HCT116 (cell line): ENCODE results near the gene FOXB1. TPM values are rescaled to one million over a fixed set of nuclear protein-coding genes. Genes with fewer than 3 reads are reported as not detected.

Source experiments
- ATAC-seq: fragments of 200-7000 bp; cut with Tn5 transposase; 2 replicates; pipeline ENCODE4 v1.9.1; 2020; ENCODE audit warnings: mild to moderate bottlenecking, moderate library complexity
- BruUV-seq: library from RNA; stranded (reverse); fragments of 400-500 nt; replicated peaks from 2 replicates; lab custom pipeline; 2021; lab: Mats Ljungman, UMichigan
- CTCF ChIA-PET: fragments of 300-600 bp; sonication (Branson Sonifier 250); formaldehyde crosslinking; loops from one replicate; lab custom pipeline; 2021; ENCODE audit warnings: antibody characterized with exemption; lab: Charles Lee
- POLR2A ChIA-PET: fragments of 300-600, 350-600 bp; sonication (Branson Sonifier 250); formaldehyde crosslinking; loops from one replicate; lab custom pipeline; 2021; ENCODE audit warnings: antibody characterized with exemption; lab: Charles Lee
- RAD21 ChIA-PET, 2 experiments: fragments of 300-600 bp; sonication (Branson Sonifier 250); formaldehyde crosslinking; loops; one replicate each; lab custom pipeline; 2023; ENCODE audit warnings: low total read pairs in 2 of 2; ENCODE audit not compliant: uncharacterized antibody in 2 of 2, unreplicated experiment in 2 of 2, low non-redundant PET in 1 of 2; lab: Charles Lee
- DNase-seq: peaks from one replicate; pipeline ENCODE4 v3.0.0-alpha.2; 2010; ENCODE audit warnings: low read depth, low spot score
- H2AFZ ChIP-seq: fragments of 200-600 bp; shearing (Covaris generic), sonication (generic); 2 replicates; pipeline ENCODE4 v1.6.1; 2017; ENCODE audit warnings: low read depth, mixed run types, mixed read lengths, antibody characterized with exemption, low read length; ENCODE audit not compliant: poor library complexity, severe bottlenecking
- H3K27ac ChIP-seq: 2 replicates; pipeline ENCODE4 v1.5.1; 2012; ENCODE audit warnings: low read depth, low read length
- H3K27me3 ChIP-seq: fragments of 200-600 bp; sonication (generic); 2 replicates; pipeline ENCODE4 v1.6.1; 2016; ENCODE audit warnings: mixed run types, low read length, mixed read lengths; ENCODE audit not compliant: insufficient read depth
- H3K36me3 ChIP-seq, 2 experiments: fragments of 200-500 bp in 1 of 2; fragments of 200-600 bp in 1 of 2; sonication (Bioruptor generic) in 1 of 2; sonication (generic) in 1 of 2; 2 replicates each; pipeline versions ENCODE4 v1.5.1 to v1.6.1; 2014 to 2016; ENCODE audit warnings: low read length in 2 of 2, inconsistent platforms in 1 of 2, mixed read lengths in 1 of 2, mixed run types in 1 of 2; ENCODE audit not compliant: insufficient read depth in 2 of 2, control insufficient read depth in 1 of 2
- H3K4me1 ChIP-seq, 2 experiments: fragments of 200-600 bp in 1 of 2; sonication (generic) in 1 of 2; 2 replicates each; pipeline versions ENCODE4 v1.5.1 to v1.6.1; 2012 to 2017; ENCODE audit warnings: low read length in 2 of 2, inconsistent platforms in 1 of 2, mild to moderate bottlenecking in 1 of 2, mixed read lengths in 1 of 2, mixed run types in 1 of 2, moderate library complexity in 1 of 2; ENCODE audit not compliant: insufficient read depth in 2 of 2, control insufficient read depth in 1 of 2
- H3K4me2 ChIP-seq: fragments of 200-600 bp; sonication (generic); 2 replicates; pipeline ENCODE4 v1.6.1; 2017; ENCODE audit warnings: mixed run types, low read length, mixed read lengths
- H3K4me3 ChIP-seq, 2 experiments: fragments of 200-600 bp in 1 of 2; sonication (generic) in 1 of 2; replicated peaks in 1 of 2; 2 replicates each; pipeline ENCODE4 v1.5.1; 2011 to 2016; ENCODE audit warnings: low read length in 2 of 2, control low read depth in 1 of 2, low read depth in 1 of 2, mild to moderate bottlenecking in 1 of 2, mixed read lengths in 1 of 2, mixed run types in 1 of 2
- H3K79me2 ChIP-seq: fragments of 200-600 bp; sonication (generic); 2 replicates; pipeline ENCODE4 v1.6.1; 2017; ENCODE audit warnings: mild to moderate bottlenecking, mixed run types, low read length, moderate library complexity, mixed read lengths; ENCODE audit not compliant: insufficient read depth
- H3K9ac ChIP-seq: fragments of 200-600 bp; sonication (generic); 2 replicates; pipeline ENCODE4 v1.6.1; 2016; ENCODE audit warnings: low read length, mixed read lengths
- H3K9me2 ChIP-seq: fragments of 200-600 bp; sonication (generic), shearing (Covaris generic); 2 replicates; pipeline ENCODE4 v1.6.1; 2017; ENCODE audit warnings: mixed run types, mild to moderate bottlenecking, moderate library complexity; ENCODE audit not compliant: insufficient read depth
- H3K9me3 ChIP-seq, 2 experiments: fragments of 200-500 bp in 1 of 2; fragments of 200-600 bp in 1 of 2; sonication (Bioruptor generic) in 1 of 2; sonication (generic) in 1 of 2; 2 replicates each; pipeline ENCODE4 v1.6.1; 2014 to 2017; ENCODE audit warnings: low read length in 2 of 2, mixed read lengths in 2 of 2, inconsistent platforms in 1 of 2, low read depth in 1 of 2, mild to moderate bottlenecking in 1 of 2, mixed run types in 1 of 2, moderate library complexity in 1 of 2; ENCODE audit not compliant: control insufficient read depth in 1 of 2, insufficient read depth in 1 of 2
- H4K20me1 ChIP-seq: fragments of 200-600 bp; sonication (generic), shearing (Covaris generic); 2 replicates; pipeline ENCODE4 v1.6.1; 2017; ENCODE audit warnings: mixed run types, mild to moderate bottlenecking, moderate library complexity; ENCODE audit not compliant: insufficient read depth
- CEBPB ChIP-seq: IDR thresholded peaks from 2 replicates; pipeline ENCODE4 v1.6.1; 2012; ENCODE audit warnings: low read depth
- CTCF ChIP-seq, 3 experiments: fragments of 200-600 bp in 1 of 3; sonication (generic) in 1 of 3; IDR thresholded peaks in 2 of 3; conservative IDR thresholded peaks in 1 of 3; 2 replicates each; pipeline ENCODE4 v1.5.1; 2012 to 2017; ENCODE audit warnings: low read depth in 2 of 3, low read length in 2 of 3, antibody characterized with exemption in 1 of 3, borderline replicate concordance in 1 of 3, control low read depth in 1 of 3, mild to moderate bottlenecking in 1 of 3, mixed read lengths in 1 of 3, mixed run types in 1 of 3, moderate library complexity in 1 of 3; ENCODE audit not compliant: insufficient read depth in 1 of 3
- ELF1 ChIP-seq: IDR thresholded peaks from 2 replicates; pipeline ENCODE4 v1.6.1; 2012; ENCODE audit warnings: low read depth, borderline replicate concordance
- EZH2 ChIP-seq: fragments of 200-600 bp; sonication (generic); IDR thresholded peaks from 2 replicates; pipeline ENCODE4 v1.6.1; 2017; ENCODE audit warnings: antibody characterized with exemption, mixed run types
- EZH2phosphoT487 ChIP-seq: fragments of 200-600 bp; IDR thresholded peaks from 2 replicates; pipeline ENCODE4 v1.6.1; 2018; ENCODE audit warnings: antibody characterized with exemption, borderline replicate concordance
- FOSL1 ChIP-seq: IDR thresholded peaks from 2 replicates; pipeline ENCODE4 v1.6.1; 2012; ENCODE audit warnings: low read depth
- RAD21 ChIP-seq: IDR thresholded peaks from 2 replicates; pipeline ENCODE4 v1.6.1; 2012; ENCODE audit warnings: low read depth, mild to moderate bottlenecking
- REST ChIP-seq: IDR thresholded peaks from 2 replicates; pipeline ENCODE4 v1.6.1; 2012; ENCODE audit warnings: low read depth
- SIN3A ChIP-seq: IDR thresholded peaks from 2 replicates; pipeline ENCODE4 v1.6.1; 2012; ENCODE audit warnings: low read depth
- SRF ChIP-seq: IDR thresholded peaks from 2 replicates; pipeline ENCODE4 v1.6.1; 2012; ENCODE audit warnings: low read depth
- ZNF274 ChIP-seq: fragments of 200-500 bp; sonication (Bioruptor generic); IDR thresholded peaks from 2 replicates; pipeline ENCODE4 v1.6.1; 2014; ENCODE audit warnings: mild to moderate bottlenecking, low read depth, low read length, inconsistent platforms
- intact Hi-C: fragments of 100-400 bp; cut with micrococcal nuclease; formaldehyde crosslinking; loops from 2 replicates; pipeline ENCODE4 v1.10.0; 2022
- total RNA-seq: library from RNA; stranded (reverse); gene quantifications from one replicate; pipeline ENCODE4 v1.2.1, GENCODE V29; 2021; ENCODE audit not compliant: unreplicated experiment
- TF ChIP-seq, protein P1 (sequence below): IDR thresholded peaks from 2 replicates; pipeline ENCODE4 v1.6.1; 2012

The FOXB1 gene
- total RNA-seq, 1 experiment from 2014 or later = not detected

- ATAC-seq (no peak), DNase-seq (no peak)
- Histone ChIP-seq H3K27ac (no peak overlapping the region), H3K4me1 (no peaks in the 10 kb centered on the region), H3K79me2 (no peaks in the 10 kb centered on the region), H2AFZ (no peak overlapping the region), H3K9ac (no peak overlapping the region), H3K36me3 (no peaks in the 10 kb centered on the region), H3K4me3 (no peak overlapping the region), H3K27me3 (peaks cover 26% of the 10 kb centered on the region), H3K9me2 (no peaks in the 10 kb centered on the region), H4K20me1 (no peaks in the 10 kb centered on the region), H3K4me2 (no peak overlapping the region), H3K9me3 (no peaks in the 10 kb centered on the region)
- no TSS peak for BruUV-seq
- ChIA-PET RAD21 (no interaction called here), POLR2A (no interaction called here), CTCF (no interaction called here)
- intact Hi-C loops = no loop called here
- TF ChIP-seq EZH2phosphoT487 = no peak
- TF ChIP-seq EZH2 = no peak
- no peak for TF ChIP-seq CEBPB
- TF ChIP-seq SRF = no peak
- no peak for TF ChIP-seq CTCF (IDR thresholded peaks at IDR 0.05 in 2 of 3, conservative IDR thresholded peaks at IDR 0.05 in 1 of 3; ENCODE audit: borderline replicate concordance in 1 of 3, insufficient read depth in 1 of 3, low read depth in 2 of 3, low read length in 2 of 3)
- no peak for TF ChIP-seq ZNF274
- TF ChIP-seq FOSL1 = no peak
These were observed 31.9 kb upstream of the FOXB1 start for GRCh38 chr15:59972241-59972640.

DNA sequence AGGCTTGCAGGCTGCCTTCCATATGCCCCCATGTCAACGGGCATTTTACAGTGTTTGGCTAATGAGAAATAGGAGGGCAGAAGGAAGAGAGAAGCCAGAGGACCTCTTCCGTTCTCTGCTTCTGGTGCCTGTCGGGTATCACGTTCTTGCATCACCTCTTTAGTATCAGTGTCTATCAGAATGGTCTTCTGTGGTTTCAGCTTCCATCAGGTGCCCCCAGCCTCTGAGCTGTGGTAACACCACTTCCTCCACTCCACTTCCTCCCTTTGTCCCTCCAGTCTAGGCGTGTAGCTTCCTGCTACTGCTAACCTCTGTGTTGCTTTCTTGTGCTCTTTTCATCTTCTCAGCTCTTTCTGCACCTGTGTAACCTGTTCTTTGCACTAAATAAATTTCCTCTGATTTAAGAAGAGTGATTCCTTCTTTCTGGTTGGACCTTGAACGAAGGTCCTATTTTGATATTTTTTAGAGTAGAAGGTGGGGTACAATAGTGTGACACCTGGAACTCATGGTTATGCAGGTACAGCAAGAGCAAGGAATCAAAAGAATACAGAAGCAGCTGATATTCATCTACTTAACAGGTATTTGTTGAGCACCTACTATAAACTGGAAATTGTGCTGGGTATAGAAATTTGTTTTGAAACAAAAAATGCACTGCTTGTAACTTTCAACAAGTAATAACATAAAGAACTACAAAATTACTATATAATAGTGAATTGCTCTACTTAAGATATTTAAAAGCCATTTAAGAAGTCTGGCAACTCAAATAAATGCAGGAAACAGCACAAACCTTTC, 27.4 kb upstream of the FOXB1 start:
- Histone ChIP-seq H3K79me2 (no peaks in the 10 kb centered on the region), H3K27me3 (peaks cover 28% of the 10 kb centered on the region), H3K36me3 (no peaks in the 10 kb centered on the region), H3K9me2 (no peaks in the 10 kb centered on the region), H3K9ac (no peak overlapping the region), H4K20me1 (no peaks in the 10 kb centered on the region; the same call in 1 of the 2 replicates), H3K4me3 (no peak overlapping the region), H3K4me2 (no peak overlapping the region), H3K9me3 (no peaks in the 10 kb centered on the region), H3K27ac (no peak overlapping the region), H2AFZ (no peak overlapping the region), H3K4me1 (no peaks in the 10 kb centered on the region)
- DNase-seq = no peak
- intact Hi-C loops = no loop called here
- ChIA-PET CTCF (no interaction called here), RAD21 (no interaction called here), POLR2A (no interaction called here)
- BruUV-seq = no TSS peak
- ATAC-seq = no peak
- TF ChIP-seq CEBPB (no peak), ZNF274 (no peak), RAD21 (no peak), REST (no peak), SIN3A (no peak), SRF (no peak), EZH2 (no peak), ELF1 (no peak)
- TF ChIP-seq, protein P1, sequence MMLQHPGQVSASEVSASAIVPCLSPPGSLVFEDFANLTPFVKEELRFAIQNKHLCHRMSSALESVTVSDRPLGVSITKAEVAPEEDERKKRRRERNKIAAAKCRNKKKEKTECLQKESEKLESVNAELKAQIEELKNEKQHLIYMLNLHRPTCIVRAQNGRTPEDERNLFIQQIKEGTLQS = no peak
